NB4 (cell line): Measurements from ENCODE around the gene CDIPT.

Experiments
- CTCF ChIP-seq: IDR thresholded peaks from one replicate; pipeline ENCODE4 v1.5.1; 2012; ENCODE audit warnings: low read depth, low read length
- MAX ChIP-seq: IDR thresholded peaks from 2 replicates; pipeline ENCODE4 v1.6.1; 2011; ENCODE audit warnings: low read depth, low read length
- MYC ChIP-seq: IDR thresholded peaks from 2 replicates; pipeline ENCODE4 v1.6.1; 2011; ENCODE audit warnings: low read depth, low read length
- POLR2A ChIP-seq: IDR thresholded peaks from 2 replicates; pipeline ENCODE4 v1.6.1; 2011; ENCODE audit warnings: mild to moderate bottlenecking; ENCODE audit not compliant: insufficient read length; ENCODE audit errors: extremely low read depth

GRCh38 chr16:29857133-29857760, 5.8 kb downstream of the CDIPT start:
- TF ChIP-seq POLR2A (no peak), CTCF (no peak), MYC (no peak), MAX (no peak)
